ENCODE results near the gene ITGBL1. TPM values are rescaled to one million over a fixed set of nuclear protein-coding genes. Genes with fewer than 3 reads are reported as not detected.

ITGBL1 gene
- total RNA-seq, 6 experiments from 2014 or later, result 0.64 to 3.8 (median 1.6) TPM

DNA sequence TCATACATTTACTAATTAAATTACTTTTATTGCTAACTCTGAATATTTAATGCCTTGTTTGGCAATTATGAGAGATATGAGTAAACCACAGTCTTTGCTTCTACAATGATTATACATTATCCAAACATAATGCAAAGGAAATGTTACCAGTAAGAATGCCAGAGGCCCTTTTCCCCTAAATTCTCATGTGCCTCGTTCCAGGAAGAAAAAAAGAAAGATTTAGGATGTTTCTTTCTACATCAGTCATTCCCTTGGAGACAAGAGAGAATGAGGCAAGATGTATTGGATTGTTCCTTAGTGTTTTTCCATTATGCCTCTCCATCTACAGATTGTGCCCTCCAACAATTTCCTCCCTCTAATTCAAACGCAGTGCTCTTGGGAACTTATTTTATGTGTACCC, 50.1 kb downstream of the ITGBL1 start:
- intact Hi-C loops (cut with DNase I), result no loop called here
- no peaks in the 10 kb centered on the region for H3K4me1 ChIP-seq
- TF ChIP-seq POLR2A (IDR thresholded peaks at IDR 0.05), result no peak
- TF ChIP-seq CTCF (IDR thresholded peaks at IDR 0.05), result no peak
- no peaks in the 10 kb centered on the region for H3K9me3 ChIP-seq
- no peak overlapping the region for H3K4me3 ChIP-seq
- DNase-seq (no peak), ATAC-seq (no peak)
- no peaks in the 10 kb centered on the region for H3K27me3 ChIP-seq
- H3K36me3 ChIP-seq, result no peaks in the 10 kb centered on the region
- H3K27ac ChIP-seq, result no peak overlapping the region
- 59% methylated on average over 2 of the region's 2 CpGs for WGBS (ENCODE audit: insufficient coverage, low coverage, low lambda C conversion rate, missing lambda C conversion rate)

DNA sequence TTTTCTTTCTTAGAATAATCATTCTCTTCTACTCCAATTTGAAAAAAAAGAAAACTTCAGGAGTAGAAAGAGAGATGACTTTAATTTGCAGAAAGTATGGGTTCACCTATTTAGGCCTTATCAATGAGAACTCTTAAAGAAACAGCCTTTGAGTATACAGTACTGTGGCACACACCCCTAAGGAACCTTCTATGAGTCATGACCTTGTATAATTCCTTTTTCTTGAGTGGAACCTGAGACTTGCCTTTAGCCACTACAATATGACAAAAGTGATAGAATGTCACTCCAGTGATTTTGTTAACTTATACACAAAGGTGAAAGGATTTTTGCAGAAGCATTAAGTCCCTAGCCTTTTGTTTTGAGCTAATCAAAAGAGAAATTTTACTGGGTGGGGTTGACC, 58.7 kb downstream of the ITGBL1 start:
- Histone ChIP-seq H3K27ac (no peak overlapping the region), H3K27me3 (no peaks in the 10 kb centered on the region), H3K4me1 (no peaks in the 10 kb centered on the region), H3K4me3 (no peak overlapping the region), H3K36me3 (no peaks in the 10 kb centered on the region), H3K9me3 (no peaks in the 10 kb centered on the region)
- no peak for DNase-seq
- intact Hi-C loops (cut with DNase I), result loop anchor here (5.0 to 10.0 kb wide), 2 partner anchors 251 to 254 kb away; no protein-coding TSS in a partner anchor
- TF ChIP-seq POLR2A (IDR thresholded peaks at IDR 0.05) (no peak), CTCF (IDR thresholded peaks at IDR 0.05) (no peak)
- ATAC-seq, result no peak

- H3K9me3 ChIP-seq, result no peaks in the 10 kb centered on the region
- no peaks in the 10 kb centered on the region for H3K4me1 ChIP-seq
- H3K4me3 ChIP-seq, result no peak overlapping the region
- intact Hi-C loops (cut with DNase I), result loop anchor here (5.0 to 10.0 kb wide), 2 partner anchors 251 to 253 kb away; no protein-coding TSS in a partner anchor
- 40% methylated on average over 1 of the region's 2 CpGs for WGBS (ENCODE audit: insufficient coverage, low coverage, low lambda C conversion rate, missing lambda C conversion rate)
- no peaks in the 10 kb centered on the region for H3K27me3 ChIP-seq
- TF ChIP-seq POLR2A (IDR thresholded peaks at IDR 0.05) (no peak), CTCF (IDR thresholded peaks at IDR 0.05) (no peak)
- ATAC-seq (no peak), DNase-seq (no peak)
- H3K36me3 ChIP-seq, result no peaks in the 10 kb centered on the region
- no peak overlapping the region for H3K27ac ChIP-seq
These were observed 59.3 kb downstream of the ITGBL1 start for GRCh38 chr13:101511766-101512165.

- DNase-seq (no peak), ATAC-seq (no peak)
- 7% methylated on average over 1 of the region's 1 CpG for WGBS (ENCODE audit: insufficient coverage, low coverage, low lambda C conversion rate, missing lambda C conversion rate)
- Histone ChIP-seq H3K9me3 (no peaks in the 10 kb centered on the region), H3K27ac (no peak overlapping the region), H3K4me3 (no peak overlapping the region), H3K4me1 (no peaks in the 10 kb centered on the region), H3K27me3 (no peaks in the 10 kb centered on the region), H3K36me3 (no peaks in the 10 kb centered on the region)
- intact Hi-C loops (cut with DNase I), result loop anchor here (5.0 to 10.0 kb wide), 2 partner anchors 250 to 252 kb away; no protein-coding TSS in a partner anchor
- TF ChIP-seq POLR2A (IDR thresholded peaks at IDR 0.05), result no peak
- no peak for TF ChIP-seq CTCF (IDR thresholded peaks at IDR 0.05)
These were observed 60.2 kb downstream of the ITGBL1 start for GRCh38 chr13:101512650-101513049.

DNA sequence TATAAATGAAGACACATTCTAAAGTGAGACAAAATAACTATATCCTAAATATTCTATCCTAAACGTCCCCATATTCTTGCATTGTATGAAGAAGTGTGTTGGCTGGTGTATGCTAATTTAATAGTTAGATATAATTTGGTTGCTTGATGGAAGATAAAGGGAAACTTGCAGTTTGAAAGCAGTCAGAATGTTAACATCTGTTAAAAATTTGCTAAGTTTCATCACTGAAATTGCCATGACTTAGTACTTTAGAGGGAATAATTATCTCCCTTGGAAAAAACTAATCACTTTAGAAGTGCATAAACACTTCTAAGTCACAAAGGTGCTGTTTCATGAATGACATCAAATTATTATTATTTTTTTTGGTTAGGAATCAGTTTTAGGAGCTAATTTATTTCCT, 61.6 kb downstream of the ITGBL1 start:
- intact Hi-C loops (cut with DNase I), result loop anchor here (5.0 to 10.0 kb wide), 2 partner anchors 248 to 251 kb away; no protein-coding TSS in a partner anchor
- H3K4me3 ChIP-seq, result no peak overlapping the region
- WGBS (ENCODE audit: insufficient coverage, low coverage, low lambda C conversion rate, missing lambda C conversion rate), result 31% methylated on average over 1 of the region's 1 CpG
- H3K36me3 ChIP-seq, result no peaks in the 10 kb centered on the region
- no peaks in the 10 kb centered on the region for H3K9me3 ChIP-seq
- H3K27me3 ChIP-seq, result no peaks in the 10 kb centered on the region
- H3K27ac ChIP-seq, result no peak overlapping the region
- no peak for DNase-seq
- H3K4me1 ChIP-seq, result no peaks in the 10 kb centered on the region
- ATAC-seq, result no peak
- no peak for TF ChIP-seq CTCF (IDR thresholded peaks at IDR 0.05)
- TF ChIP-seq POLR2A (IDR thresholded peaks at IDR 0.05), result no peak
